Endodermal cell (in vitro differentiated cells): ENCODE measurements around the gene FGB. TPM values are rescaled to one million over a fixed set of nuclear protein-coding genes. Genes with fewer than 3 reads are reported as not detected.

Source experiments
- DNase-seq: peaks from one replicate; pipeline ENCODE4 v3.0.0-alpha.2; 2017
- H3K27ac ChIP-seq: 2 replicates; pipeline ENCODE4 v1.5.1; 2013; ENCODE audit warnings: mild to moderate bottlenecking, low read depth, low read length, moderate library complexity
- H3K27me3 ChIP-seq: 2 replicates; pipeline ENCODE4 v1.6.1; 2013; ENCODE audit warnings: mild to moderate bottlenecking, low read length, moderate library complexity; ENCODE audit not compliant: insufficient read depth, control insufficient read depth, poor library complexity, severe bottlenecking
- H3K36me3 ChIP-seq: 2 replicates; pipeline ENCODE4 v1.7.0; 2013; ENCODE audit warnings: mild to moderate bottlenecking, low read length, moderate library complexity; ENCODE audit not compliant: control insufficient read depth, insufficient read depth
- H3K4me1 ChIP-seq: one replicate; pipeline ENCODE4 v1.7.0; 2013; ENCODE audit warnings: low read length; ENCODE audit not compliant: control insufficient read depth, insufficient read depth
- H3K4me3 ChIP-seq: 2 replicates; pipeline ENCODE4 v1.5.1; 2013; ENCODE audit warnings: mild to moderate bottlenecking, low read length, moderate library complexity
- H3K9ac ChIP-seq: 2 replicates; pipeline ENCODE4 v1.6.1; 2013; ENCODE audit warnings: mild to moderate bottlenecking, low read length, moderate library complexity; ENCODE audit not compliant: poor library complexity, severe bottlenecking; ENCODE audit errors: extremely low read depth
- H3K9me3 ChIP-seq: 2 replicates; pipeline ENCODE4 v1.6.1; 2013; ENCODE audit warnings: mild to moderate bottlenecking, low read length, moderate library complexity; ENCODE audit not compliant: control insufficient read depth
- H3K27ac Mint-ChIP-seq: 2 replicates; pipeline ENCODE4 v1.8.0; 2020; ENCODE audit warnings: mixed read lengths
- H3K27me3 Mint-ChIP-seq: 2 replicates; pipeline ENCODE4 v1.8.0; 2021; ENCODE audit warnings: mild to moderate bottlenecking, mixed read lengths; ENCODE audit not compliant: insufficient read depth
- H3K36me3 Mint-ChIP-seq: 2 replicates; pipeline ENCODE4 v1.8.0; 2020; ENCODE audit warnings: low read depth, mixed read lengths
- H3K4me1 Mint-ChIP-seq: 2 replicates; pipeline ENCODE4 v1.8.0; 2020; ENCODE audit warnings: mixed read lengths
- H3K4me3 Mint-ChIP-seq: 2 replicates; pipeline ENCODE4 v1.8.0; 2020; ENCODE audit warnings: mild to moderate bottlenecking, moderate library complexity, mixed read lengths
- H3K9me3 Mint-ChIP-seq: 2 replicates; pipeline ENCODE4 v1.8.0; 2020; ENCODE audit warnings: mild to moderate bottlenecking, mixed read lengths
- CTCF ChIP-seq: fragments of 200-600 bp; sonication (generic); conservative IDR thresholded peaks from 2 replicates; pipeline ENCODE4 v1.5.0; 2021; ENCODE audit warnings: antibody characterized with exemption, mild to moderate bottlenecking
- WGBS, 2 experiments: methylation state at CpG; one replicate each; pipeline versions ENCODE4 v1.1.5 to v1.1.7; 2013; ENCODE audit warnings: missing lambda C conversion rate in 2 of 2, mixed read lengths in 1 of 2; ENCODE audit not compliant: insufficient coverage in 1 of 2, insufficient read length in 1 of 2; 5-methylcytosine and 5-hydroxymethylcytosine counted together
- total RNA-seq, 2 donors: library from RNA; stranded (reverse); fragmentation: NEBNext Ultra II Directional in 1 of 2; extraction: Animal tissue kit (Norgen Biotek cat#: 25700) in 1 of 2; gene quantifications; 2 replicates in 1 of 2; 3 replicates in 1 of 2; pipeline ENCODE4 v1.2.1, GENCODE V29; 2021

Gene FGB
- total RNA-seq, 2 donors from 2014 or later, result 0.55 TPM; not detected in 1

- TF ChIP-seq CTCF, result peak; percentile 90
- no peak overlapping the region for H3K4me3 Mint-ChIP-seq
Measured at GRCh38 chr4:154559494-154560418, 3.1 kb upstream of the FGB start.

DNA sequence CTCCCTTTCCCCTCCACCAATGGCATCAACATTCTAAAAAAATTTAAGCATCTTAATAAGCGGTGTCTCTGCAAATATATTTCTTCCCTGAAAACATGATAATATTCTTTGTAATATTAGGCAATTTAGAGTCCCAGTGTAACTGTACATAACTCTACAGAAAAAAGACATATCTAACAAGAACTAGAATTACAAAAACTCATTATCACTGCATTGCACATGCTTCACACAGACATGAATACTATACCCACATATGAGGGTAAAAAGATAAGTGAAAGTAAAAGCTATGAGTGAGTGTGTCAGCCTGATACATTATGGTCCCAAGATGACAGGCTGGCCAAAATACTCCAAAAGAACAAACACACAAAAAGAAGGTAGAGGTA, 2.4 kb upstream of the FGB start:
- Mint-ChIP-seq H3K4me1 (peaks cover 10% of the 10 kb centered on the region), H3K27ac (no peak overlapping the region), H3K9me3 (no peaks in the 10 kb centered on the region), H3K4me3 (no peak overlapping the region), H3K27me3 (peaks cover 3% of the 10 kb centered on the region), H3K36me3 (no peaks in the 10 kb centered on the region)
- Histone ChIP-seq H3K9me3 (no peaks in the 10 kb centered on the region), H3K27me3 (no peaks in the 10 kb centered on the region), H3K9ac (no peak overlapping the region), H3K36me3 (no peaks in the 10 kb centered on the region), H3K4me3 (no peak overlapping the region), H3K4me1 (no peaks in the 10 kb centered on the region), H3K27ac (no peak overlapping the region)
- no peak for TF ChIP-seq CTCF
- no peak for DNase-seq
- 100% methylated on average over 1 of the region's 1 CpG; no CpG with 5 or more reads in 1 of the 2 experiments for WGBS, 2 experiments

More at GRCh38 chr4:154559494-154560418, 3.1 kb upstream of the FGB start:
- WGBS, 2 experiments, result 79 to 85% methylated on average over 4 to 9 of the region's 9 CpGs
- Mint-ChIP-seq H3K27ac (no peak overlapping the region), H3K9me3 (no peaks in the 10 kb centered on the region), H3K27me3 (peaks cover 3% of the 10 kb centered on the region), H3K36me3 (no peaks in the 10 kb centered on the region), H3K4me1 (peaks cover 10% of the 10 kb centered on the region)
- H3K4me1 ChIP-seq, result no peaks in the 10 kb centered on the region
- no peak overlapping the region for H3K4me3 ChIP-seq
- no peaks in the 10 kb centered on the region for H3K9me3 ChIP-seq
- no peaks in the 10 kb centered on the region for H3K27me3 ChIP-seq
- no peak overlapping the region for H3K27ac ChIP-seq
- H3K9ac ChIP-seq, result no peak overlapping the region
- peak; percentile 72 for DNase-seq
- no peaks in the 10 kb centered on the region for H3K36me3 ChIP-seq

GRCh38 chr4:154560824-154561231, 2.0 kb upstream of the FGB start:
- Mint-ChIP-seq H3K4me3 (no peak overlapping the region), H3K4me1 (peaks cover 10% of the 10 kb centered on the region), H3K36me3 (no peaks in the 10 kb centered on the region), H3K27me3 (peaks cover 3% of the 10 kb centered on the region), H3K9me3 (no peaks in the 10 kb centered on the region), H3K27ac (no peak overlapping the region)
- Histone ChIP-seq H3K27me3 (no peaks in the 10 kb centered on the region), H3K9ac (no peak overlapping the region), H3K4me1 (no peaks in the 10 kb centered on the region), H3K27ac (no peak overlapping the region), H3K36me3 (no peaks in the 10 kb centered on the region), H3K9me3 (no peaks in the 10 kb centered on the region), H3K4me3 (no peak overlapping the region)
- 90 to 94% methylated on average over 2 to 4 of the region's 4 CpGs for WGBS, 2 experiments
- no peak for TF ChIP-seq CTCF
- no peak for DNase-seq
